SK-N-SH treated with all-trans-retinoic acid at 6 μM for 48 hours (cell line): ENCODE results near the gene TEX14.

Source experiments
- ATAC-seq: fragments of 200-7000 bp; cut with Tn5 transposase; 3 replicates; pipeline ENCODE4 v1.9.1; 2020; ENCODE audit warnings: mild to moderate bottlenecking, moderate library complexity
- BACH2 ChIP-seq: fragments of 250-450 bp; sonication (Bioruptor Pico); IDR thresholded peaks from 2 replicates; pipeline ENCODE4 v1.9.0; 2021; ENCODE audit warnings: mild to moderate bottlenecking, borderline replicate concordance
- ESRRG ChIP-seq: fragments of 250-450 bp; sonication (Bioruptor Pico); IDR thresholded peaks from 2 replicates; pipeline ENCODE4 v1.6.1; 2021; ENCODE audit warnings: mild to moderate bottlenecking
- GLIS3 ChIP-seq: fragments of 250-450 bp; sonication (Bioruptor Pico); IDR thresholded peaks from 2 replicates; pipeline ENCODE4 v1.5.0; 2020; ENCODE audit warnings: mild to moderate bottlenecking, moderate library complexity
- ISL1 ChIP-seq: fragments of 250-450 bp; sonication (Bioruptor Pico); IDR thresholded peaks from 2 replicates; pipeline ENCODE4 v2.1.2; 2022; ENCODE audit warnings: mild to moderate bottlenecking, moderate library complexity
- OSR1 ChIP-seq: fragments of 250-450 bp; sonication (Bioruptor Pico); IDR thresholded peaks from 2 replicates; pipeline ENCODE4 v1.8.0; 2022; ENCODE audit warnings: moderate library complexity, mild to moderate bottlenecking, inconsistent platforms
- PPARA ChIP-seq: fragments of 250-450 bp; sonication (Bioruptor Pico); IDR thresholded peaks from 2 replicates; pipeline ENCODE4 v1.5.0; 2020; ENCODE audit warnings: mild to moderate bottlenecking, borderline replicate concordance
- RARB ChIP-seq: fragments of 250-450 bp; sonication (Bioruptor Pico); IDR thresholded peaks from 2 replicates; pipeline ENCODE4 v1.8.0; 2021; ENCODE audit warnings: mild to moderate bottlenecking, moderate library complexity
- SNAI2 ChIP-seq: fragments of 250-450 bp; sonication (Bioruptor Pico); IDR thresholded peaks from 2 replicates; pipeline ENCODE4 v1.5.0; 2020; ENCODE audit warnings: mild to moderate bottlenecking, moderate library complexity
- TCF4 ChIP-seq: fragments of 250-450 bp; sonication (Bioruptor Pico); IDR thresholded peaks from 2 replicates; pipeline ENCODE4 v1.8.0; 2021; ENCODE audit warnings: mild to moderate bottlenecking, moderate library complexity, borderline replicate concordance
- TOX ChIP-seq: fragments of 250-450 bp; sonication (Bioruptor Pico); IDR thresholded peaks from 2 replicates; pipeline ENCODE4 v1.8.0; 2021; ENCODE audit warnings: mild to moderate bottlenecking, moderate library complexity, borderline replicate concordance
- ZC3H10 ChIP-seq: fragments of 250-450 bp; sonication (Bioruptor Pico); IDR thresholded peaks from 2 replicates; pipeline ENCODE4 v1.5.1; 2021; ENCODE audit warnings: mild to moderate bottlenecking, moderate library complexity
- ZFP3 ChIP-seq: fragments of 250-450 bp; sonication (Bioruptor Pico); IDR thresholded peaks from 2 replicates; pipeline ENCODE4 v1.5.0; 2020; ENCODE audit warnings: mild to moderate bottlenecking, moderate library complexity
- ZNF565 ChIP-seq: fragments of 450-650 bp; formaldehyde crosslinking; conservative IDR thresholded peaks from 2 replicates; pipeline ENCODE4 v1.5.0; 2020; ENCODE audit warnings: low read depth, mild to moderate bottlenecking, moderate library complexity
- ZNF70 ChIP-seq: fragments of 450-650 bp; formaldehyde crosslinking; IDR thresholded peaks from 2 replicates; pipeline ENCODE4 v1.5.0; 2020; ENCODE audit warnings: mild to moderate bottlenecking, moderate library complexity
- ZNF8 ChIP-seq: fragments of 450-650 bp; formaldehyde crosslinking; IDR thresholded peaks from 2 replicates; pipeline ENCODE4 v1.5.0; 2020; ENCODE audit warnings: mild to moderate bottlenecking, moderate library complexity
- TF ChIP-seq, protein P1 (sequence below): fragments of 250-450 bp; sonication (Bioruptor Pico); IDR thresholded peaks from 2 replicates; pipeline ENCODE4 v1.5.0; 2020; ENCODE audit warnings: mild to moderate bottlenecking, moderate library complexity
- TF ChIP-seq, protein P2 (sequence below): fragments of 250-450 bp; sonication (Bioruptor Pico); IDR thresholded peaks from 2 replicates; pipeline ENCODE4 v1.5.1; 2020; ENCODE audit warnings: low read depth, mild to moderate bottlenecking, moderate library complexity
- TF ChIP-seq, protein P3 (sequence below): fragments of 250-450 bp; sonication (Bioruptor Pico); IDR thresholded peaks from 2 replicates; pipeline ENCODE4 v1.8.0; 2020; ENCODE audit warnings: mild to moderate bottlenecking, moderate library complexity, borderline replicate concordance

The TEX14 gene

DNA sequence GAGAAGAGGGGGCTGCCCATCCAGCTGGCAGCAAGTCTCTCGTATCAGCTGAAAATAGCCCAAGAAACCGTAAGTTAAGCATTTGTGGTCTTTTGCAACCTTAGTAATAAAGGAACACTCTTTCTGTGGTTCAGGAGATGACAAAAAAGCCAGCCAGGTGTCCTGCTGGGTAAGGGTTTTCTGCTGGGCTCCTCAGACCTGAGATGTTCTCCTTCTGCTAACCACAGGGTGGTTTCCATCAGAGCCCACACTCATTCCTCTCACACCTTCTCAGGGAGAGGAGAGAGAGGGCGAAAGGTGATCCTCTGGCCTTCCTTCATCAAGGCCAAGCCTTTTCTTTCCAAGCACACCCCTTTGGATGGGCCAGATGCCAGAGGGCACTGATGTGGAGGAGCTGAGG is 70.7 kb downstream of the TEX14 start:
- TF ChIP-seq TCF4 (CRISPR knock-in tag) (no peak), ZNF8 (no peak), ZC3H10 (no peak), ZNF70 (CRISPR knock-in tag) (no peak)
- TF ChIP-seq, all 23 proteins: peak for 0
- no peak for ATAC-seq

DNA sequence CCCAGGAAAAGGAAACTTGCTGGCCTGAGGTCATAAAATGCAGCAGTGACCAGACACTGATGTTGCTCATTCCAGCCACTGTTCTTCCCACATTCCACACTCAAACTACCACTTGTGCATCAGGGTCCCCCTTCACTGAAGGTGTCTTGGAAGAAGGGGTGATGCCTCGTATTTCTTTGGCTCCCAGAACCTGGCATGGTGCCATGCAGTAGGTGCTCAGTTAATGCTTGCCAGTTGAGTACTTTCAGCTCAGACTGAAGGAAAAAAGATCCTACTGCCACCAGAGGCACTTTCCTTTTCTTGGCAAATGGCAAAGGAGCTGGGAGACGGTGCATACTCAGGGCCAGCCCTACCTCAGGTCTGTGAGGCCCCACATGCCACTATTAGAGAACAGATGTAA is 73.5 kb downstream of the TEX14 start:
- ATAC-seq: no peak

DNA sequence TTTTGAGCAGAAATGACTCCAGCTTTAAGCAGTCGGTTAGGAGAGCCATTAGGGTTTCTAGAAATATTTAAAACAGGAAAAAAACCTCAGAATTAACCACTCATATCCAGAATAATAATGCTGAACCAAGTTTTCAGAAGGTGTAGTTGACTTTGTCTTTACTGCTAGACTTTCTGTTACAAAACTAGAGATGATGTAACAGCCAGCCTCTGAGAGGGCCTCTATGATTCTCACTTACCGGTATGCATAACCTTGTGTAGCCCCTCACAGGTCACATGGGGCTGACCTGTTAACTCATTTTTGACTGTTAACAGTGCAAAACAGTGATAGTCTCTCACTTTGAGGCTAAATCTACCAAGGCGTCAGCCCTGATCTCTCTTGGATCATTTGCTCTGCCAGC is 74.3 kb downstream of the TEX14 start:
- ATAC-seq: no peak
- TF ChIP-seq BACH2 (no peak), OSR1 (no peak), ZC3H10 (no peak), TOX (CRISPR knock-in tag) (no peak), TCF4 (CRISPR knock-in tag) (no peak), ZNF70 (CRISPR knock-in tag) (no peak), ZFP3 (no peak), ESRRG (CRISPR knock-in tag) (no peak), RARB (CRISPR knock-in tag) (no peak)
- TF ChIP-seq, protein P1, sequence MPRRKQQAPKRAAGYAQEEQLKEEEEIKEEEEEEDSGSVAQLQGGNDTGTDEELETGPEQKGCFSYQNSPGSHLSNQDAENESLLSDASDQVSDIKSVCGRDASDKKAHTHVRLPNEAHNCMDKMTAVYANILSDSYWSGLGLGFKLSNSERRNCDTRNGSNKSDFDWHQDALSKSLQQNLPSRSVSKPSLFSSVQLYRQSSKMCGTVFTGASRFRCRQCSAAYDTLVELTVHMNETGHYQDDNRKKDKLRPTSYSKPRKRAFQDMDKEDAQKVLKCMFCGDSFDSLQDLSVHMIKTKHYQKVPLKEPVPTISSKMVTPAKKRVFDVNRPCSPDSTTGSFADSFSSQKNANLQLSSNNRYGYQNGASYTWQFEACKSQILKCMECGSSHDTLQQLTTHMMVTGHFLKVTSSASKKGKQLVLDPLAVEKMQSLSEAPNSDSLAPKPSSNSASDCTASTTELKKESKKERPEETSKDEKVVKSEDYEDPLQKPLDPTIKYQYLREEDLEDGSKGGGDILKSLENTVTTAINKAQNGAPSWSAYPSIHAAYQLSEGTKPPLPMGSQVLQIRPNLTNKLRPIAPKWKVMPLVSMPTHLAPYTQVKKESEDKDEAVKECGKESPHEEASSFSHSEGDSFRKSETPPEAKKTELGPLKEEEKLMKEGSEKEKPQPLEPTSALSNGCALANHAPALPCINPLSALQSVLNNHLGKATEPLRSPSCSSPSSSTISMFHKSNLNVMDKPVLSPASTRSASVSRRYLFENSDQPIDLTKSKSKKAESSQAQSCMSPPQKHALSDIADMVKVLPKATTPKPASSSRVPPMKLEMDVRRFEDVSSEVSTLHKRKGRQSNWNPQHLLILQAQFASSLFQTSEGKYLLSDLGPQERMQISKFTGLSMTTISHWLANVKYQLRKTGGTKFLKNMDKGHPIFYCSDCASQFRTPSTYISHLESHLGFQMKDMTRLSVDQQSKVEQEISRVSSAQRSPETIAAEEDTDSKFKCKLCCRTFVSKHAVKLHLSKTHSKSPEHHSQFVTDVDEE (CRISPR knock-in tag): no peak
- TF ChIP-seq, protein P2, sequence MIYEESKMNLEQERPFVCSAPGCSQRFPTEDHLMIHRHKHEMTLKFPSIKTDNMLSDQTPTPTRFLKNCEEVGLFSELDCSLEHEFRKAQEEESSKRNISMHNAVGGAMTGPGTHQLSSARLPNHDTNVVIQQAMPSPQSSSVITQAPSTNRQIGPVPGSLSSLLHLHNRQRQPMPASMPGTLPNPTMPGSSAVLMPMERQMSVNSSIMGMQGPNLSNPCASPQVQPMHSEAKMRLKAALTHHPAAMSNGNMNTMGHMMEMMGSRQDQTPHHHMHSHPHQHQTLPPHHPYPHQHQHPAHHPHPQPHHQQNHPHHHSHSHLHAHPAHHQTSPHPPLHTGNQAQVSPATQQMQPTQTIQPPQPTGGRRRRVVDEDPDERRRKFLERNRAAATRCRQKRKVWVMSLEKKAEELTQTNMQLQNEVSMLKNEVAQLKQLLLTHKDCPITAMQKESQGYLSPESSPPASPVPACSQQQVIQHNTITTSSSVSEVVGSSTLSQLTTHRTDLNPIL (CRISPR knock-in tag): no peak

More for the DNA sequence above, 73.5 kb downstream of the TEX14 start:
- TF ChIP-seq ZNF565: no peak
- no peak for TF ChIP-seq ISL1
- TF ChIP-seq SNAI2 (CRISPR knock-in tag): no peak
- TF ChIP-seq ZNF70 (CRISPR knock-in tag): no peak
- no peak for TF ChIP-seq GLIS3 (CRISPR knock-in tag)
- TF ChIP-seq, protein P3, sequence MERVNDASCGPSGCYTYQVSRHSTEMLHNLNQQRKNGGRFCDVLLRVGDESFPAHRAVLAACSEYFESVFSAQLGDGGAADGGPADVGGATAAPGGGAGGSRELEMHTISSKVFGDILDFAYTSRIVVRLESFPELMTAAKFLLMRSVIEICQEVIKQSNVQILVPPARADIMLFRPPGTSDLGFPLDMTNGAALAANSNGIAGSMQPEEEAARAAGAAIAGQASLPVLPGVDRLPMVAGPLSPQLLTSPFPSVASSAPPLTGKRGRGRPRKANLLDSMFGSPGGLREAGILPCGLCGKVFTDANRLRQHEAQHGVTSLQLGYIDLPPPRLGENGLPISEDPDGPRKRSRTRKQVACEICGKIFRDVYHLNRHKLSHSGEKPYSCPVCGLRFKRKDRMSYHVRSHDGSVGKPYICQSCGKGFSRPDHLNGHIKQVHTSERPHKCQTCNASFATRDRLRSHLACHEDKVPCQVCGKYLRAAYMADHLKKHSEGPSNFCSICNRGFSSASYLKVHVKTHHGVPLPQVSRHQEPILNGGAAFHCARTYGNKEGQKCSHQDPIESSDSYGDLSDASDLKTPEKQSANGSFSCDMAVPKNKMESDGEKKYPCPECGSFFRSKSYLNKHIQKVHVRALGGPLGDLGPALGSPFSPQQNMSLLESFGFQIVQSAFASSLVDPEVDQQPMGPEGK (CRISPR knock-in tag): no peak
- no peak for TF ChIP-seq RARB (CRISPR knock-in tag)
- TF ChIP-seq PPARA (CRISPR knock-in tag): no peak

DNA sequence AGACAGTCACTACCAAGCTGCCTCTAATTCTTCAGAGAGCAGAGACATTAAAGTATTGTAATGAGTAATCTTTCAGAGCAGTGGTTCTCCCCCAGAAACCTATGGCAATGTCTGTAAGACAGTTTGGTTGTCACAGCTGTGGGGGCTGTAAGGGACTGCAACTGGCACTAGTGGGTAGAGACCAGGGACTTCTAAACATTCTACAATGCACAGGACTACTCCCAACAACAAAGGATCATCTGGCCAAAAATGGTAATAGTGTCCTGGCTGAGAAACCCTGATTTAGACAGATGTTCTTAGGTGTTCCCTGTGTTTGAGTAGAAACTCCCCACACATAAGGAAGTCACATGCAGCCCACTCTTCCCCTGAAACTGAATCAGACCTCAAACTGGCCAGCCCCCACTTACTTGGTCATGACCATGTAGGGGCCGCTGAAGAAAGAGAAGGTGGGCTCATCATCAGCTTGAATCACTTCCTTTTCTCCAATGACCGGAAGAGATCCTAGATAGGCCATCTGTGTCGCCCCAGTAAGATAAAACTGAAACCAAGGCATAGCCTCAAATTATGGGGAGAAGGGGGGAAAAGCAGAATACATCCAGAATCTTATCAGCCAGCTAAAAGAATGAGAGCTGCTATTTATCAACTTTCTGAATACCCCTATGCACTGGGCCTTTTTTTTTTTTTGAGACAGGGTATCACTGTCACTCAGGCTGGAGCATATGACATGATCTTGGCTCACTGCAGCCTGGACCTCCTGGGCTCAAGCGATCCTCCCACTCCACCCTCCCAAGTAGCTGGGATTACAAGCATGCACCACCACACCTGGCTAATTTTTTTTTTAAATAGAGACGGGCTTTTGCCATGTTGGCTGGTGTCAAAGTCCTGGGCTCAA is 75.8 kb downstream of the TEX14 start:
- no peak for ATAC-seq
- TF ChIP-seq SNAI2 (CRISPR knock-in tag) (no peak), BACH2 (no peak)
- TF ChIP-seq, protein P2 (CRISPR knock-in tag): no peak
- TF ChIP-seq, protein P1 (CRISPR knock-in tag): no peak
- TF ChIP-seq, all 23 proteins: peak for 0
